HG03064 (cell line): Measurements from ENCODE around the gene KLK1.
"Not testable (repeated sequence)": the region's sequence is repeated elsewhere in the genome, so short reads cannot be mapped to it uniquely, and the experiment has no call there.

Source experiments
- ATAC-seq: cut with Tn5 transposase; IDR thresholded peaks from one replicate; pipeline ENCODE4 v1.9.1; 2021; ENCODE audit warnings: low read depth; ENCODE audit not compliant: unreplicated experiment

KLK1 gene

DNA sequence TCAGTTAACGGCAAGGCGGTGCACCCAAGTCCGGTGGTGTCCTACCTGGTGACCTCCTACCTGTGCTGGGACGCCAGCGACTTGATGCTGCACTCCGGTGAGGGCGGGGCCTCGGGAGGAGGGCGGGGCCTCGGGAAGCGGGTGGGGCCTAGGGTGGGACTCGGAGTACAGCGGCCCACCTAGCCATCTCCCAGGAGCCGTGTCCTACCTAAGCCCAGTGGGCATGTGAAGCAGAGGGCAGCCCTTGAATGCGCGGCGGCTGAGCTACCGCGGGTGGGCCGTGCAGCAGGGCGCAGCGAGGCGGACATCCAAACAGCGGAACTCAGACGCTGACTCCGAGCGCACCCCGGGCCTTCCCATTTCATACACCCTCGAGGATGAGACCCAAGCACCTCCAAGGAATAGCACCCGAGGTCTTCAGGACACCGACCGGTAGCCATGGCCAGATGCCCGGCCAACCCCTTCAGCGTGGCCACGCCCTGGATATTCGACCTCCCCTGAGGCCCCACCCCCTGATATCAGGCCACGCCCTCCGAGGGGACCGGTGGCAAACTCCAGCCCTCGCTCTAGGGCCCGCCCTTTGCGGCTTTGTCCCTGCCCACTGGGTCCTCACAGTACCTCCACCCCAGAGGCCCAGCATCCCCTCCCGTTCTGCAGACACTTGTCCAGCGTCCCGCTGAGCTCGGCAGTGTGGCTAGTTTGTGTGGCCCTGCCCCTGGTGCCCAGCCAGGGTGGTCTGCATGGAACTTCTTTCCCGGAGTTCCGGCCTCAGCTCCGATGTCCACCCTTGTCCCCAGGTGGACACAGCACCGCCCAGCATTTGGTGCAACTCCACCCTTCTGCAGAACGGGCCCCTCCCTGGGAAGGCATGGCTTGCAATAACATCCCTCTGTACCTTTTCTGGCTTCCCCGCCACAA lies 5.4 kb downstream of the KLK1 start:
- ATAC-seq = peak; percentile 57

- no peak for ATAC-seq
Observed at GRCh38 chr19:50815439-50815838, 8.1 kb downstream of the KLK1 start.

- ATAC-seq = no peak
Observed at GRCh38 chr19:50814883-50815282, 8.7 kb downstream of the KLK1 start.

GRCh38 chr19:50812474-50812873 lies 11.1 kb downstream of the KLK1 start:
- no peak for ATAC-seq

- not testable (repeated sequence) for ATAC-seq
Observed at GRCh38 chr19:50811622-50812238, 11.9 kb downstream of the KLK1 start.

- no peak for ATAC-seq
Observed at GRCh38 chr19:50808856-50809255, 14.7 kb downstream of the KLK1 start.

DNA sequence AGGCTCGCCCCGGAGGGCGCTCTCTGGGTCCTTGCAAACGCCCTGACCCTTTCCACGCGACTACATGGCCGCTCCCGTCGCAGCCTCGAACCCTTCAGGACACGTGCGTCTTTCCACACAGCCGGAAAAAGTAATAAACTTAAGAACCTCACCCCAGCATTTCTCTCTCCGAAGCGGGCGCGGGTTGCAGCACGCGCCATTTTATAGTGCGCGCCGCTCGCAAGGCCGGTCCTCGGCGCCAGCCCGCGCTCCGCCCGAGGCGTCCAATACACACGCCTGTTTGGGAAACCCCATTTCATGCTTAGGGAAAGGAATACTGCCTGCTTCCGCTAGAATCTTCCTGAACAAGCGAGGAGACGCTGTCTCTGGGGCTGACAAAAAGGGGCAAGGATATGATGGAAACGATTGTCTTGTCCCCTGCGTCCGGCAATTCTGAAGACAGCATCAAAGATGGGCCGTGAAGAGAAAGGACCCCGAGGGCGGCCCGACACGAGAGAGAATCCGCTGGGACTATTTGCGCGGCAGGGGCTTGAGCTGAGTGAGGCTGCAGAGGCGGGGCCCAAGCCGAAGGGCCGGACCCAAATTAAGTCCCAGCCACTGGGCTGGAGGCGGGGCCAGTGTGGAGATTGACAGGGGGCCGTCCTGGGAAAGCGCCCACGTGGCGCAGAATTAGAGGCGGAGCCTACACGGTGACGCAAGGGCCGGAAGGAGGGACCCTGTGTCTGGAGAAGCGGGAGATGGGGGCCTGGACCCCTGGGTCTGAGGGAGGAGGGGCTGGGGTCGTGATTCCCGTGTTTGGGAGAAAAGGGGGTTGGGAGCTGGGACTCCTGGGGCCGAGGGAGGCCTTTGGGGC lies 18.9 kb downstream of the KLK1 start:
- ATAC-seq = peak; percentile 87

DNA sequence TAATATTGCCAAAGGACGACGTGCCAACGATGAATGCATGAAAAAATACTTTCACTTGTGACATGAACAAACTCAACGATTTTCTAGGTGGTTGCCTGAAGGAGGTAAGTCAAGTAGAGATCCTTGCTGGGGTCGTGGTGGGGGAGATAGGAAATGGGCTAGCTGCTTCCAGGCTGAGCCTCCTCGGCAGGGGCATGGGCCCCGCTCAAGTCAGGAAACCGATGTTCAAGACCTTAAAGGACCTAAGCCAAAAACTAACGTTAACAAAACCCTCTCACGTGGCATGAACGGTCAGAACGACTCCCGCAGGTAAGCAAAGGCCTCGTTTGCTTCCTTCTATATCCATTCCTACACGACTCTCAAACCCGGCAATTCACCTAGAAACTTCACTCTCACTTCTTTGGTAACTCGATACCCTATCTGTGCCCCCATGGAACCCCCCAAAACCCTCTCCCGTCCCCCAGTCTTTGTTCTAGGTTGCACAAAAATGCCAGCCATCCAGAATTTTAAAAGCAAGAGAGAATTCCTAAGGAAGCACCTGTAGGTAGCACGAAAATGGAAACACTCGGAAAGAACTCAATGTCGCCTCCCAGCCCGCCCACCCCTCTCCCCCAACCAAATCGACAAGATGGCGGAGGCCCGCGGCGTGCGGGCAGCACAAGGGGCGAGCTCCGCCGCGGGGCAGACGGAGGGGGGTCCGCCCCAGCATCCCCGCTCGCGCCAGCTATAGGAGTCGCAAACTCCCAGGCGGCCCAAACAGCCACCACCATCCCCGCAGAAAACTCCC lies 19.8 kb downstream of the KLK1 start:
- ATAC-seq = peak; percentile 6

DNA sequence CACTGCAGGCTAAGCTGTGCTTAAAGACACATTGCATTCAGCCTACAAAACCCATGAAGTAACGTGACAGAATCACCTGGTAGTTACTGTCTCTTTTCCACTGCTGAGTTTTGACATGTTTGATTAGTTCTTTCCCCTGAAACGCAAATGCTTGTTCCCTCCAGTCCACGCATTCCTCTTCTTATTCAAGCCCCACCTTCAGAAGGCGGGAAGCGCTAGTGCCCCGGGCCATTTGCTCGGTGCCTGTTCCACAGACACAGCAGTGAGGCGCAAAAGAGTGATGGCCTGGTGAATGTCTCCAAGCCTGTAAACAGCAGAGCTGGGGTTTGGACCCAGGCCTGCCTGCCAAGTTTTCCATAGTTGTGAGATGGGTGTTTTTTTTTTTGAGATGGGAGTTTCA lies 22.5 kb downstream of the KLK1 start:
- ATAC-seq = no peak

DNA sequence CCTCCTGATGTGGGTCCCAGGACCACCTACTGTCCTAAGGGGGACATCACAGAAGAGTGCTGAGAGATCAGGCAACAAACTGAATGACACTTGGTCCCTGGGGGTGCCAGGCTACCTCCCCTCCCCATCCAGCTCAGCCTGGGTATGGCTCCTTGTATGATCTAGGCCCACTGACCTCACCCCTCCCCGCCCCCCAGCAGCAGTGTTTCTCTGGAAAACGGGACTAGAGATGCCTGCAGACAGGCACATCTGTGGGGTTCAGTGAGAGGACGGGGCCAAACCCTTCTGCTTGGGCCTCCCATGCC lies 24.1 kb downstream of the KLK1 start:
- no peak for ATAC-seq

- ATAC-seq = no peak
Observed at GRCh38 chr19:50798659-50799546, 24.7 kb downstream of the KLK1 start.

- no peak for ATAC-seq
Observed at GRCh38 chr19:50797781-50798658, 25.6 kb downstream of the KLK1 start.

DNA sequence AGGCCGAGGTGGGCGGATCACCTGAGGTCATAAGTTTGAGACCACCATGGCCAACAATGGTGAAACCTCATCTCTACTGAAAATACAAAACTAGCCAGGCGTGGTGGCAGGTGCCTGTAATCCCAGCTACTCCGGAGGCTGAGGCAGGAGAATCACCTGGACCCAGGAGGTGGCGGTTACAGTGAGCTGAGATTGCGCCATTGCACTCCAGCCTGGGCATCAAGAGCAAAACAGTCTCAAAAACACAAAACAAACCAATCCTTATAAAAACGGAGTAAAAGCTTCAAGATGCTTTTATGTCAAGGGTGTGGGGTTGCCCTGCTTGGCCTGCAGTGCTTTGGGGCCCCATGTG lies 26.2 kb downstream of the KLK1 start:
- no peak for ATAC-seq

DNA sequence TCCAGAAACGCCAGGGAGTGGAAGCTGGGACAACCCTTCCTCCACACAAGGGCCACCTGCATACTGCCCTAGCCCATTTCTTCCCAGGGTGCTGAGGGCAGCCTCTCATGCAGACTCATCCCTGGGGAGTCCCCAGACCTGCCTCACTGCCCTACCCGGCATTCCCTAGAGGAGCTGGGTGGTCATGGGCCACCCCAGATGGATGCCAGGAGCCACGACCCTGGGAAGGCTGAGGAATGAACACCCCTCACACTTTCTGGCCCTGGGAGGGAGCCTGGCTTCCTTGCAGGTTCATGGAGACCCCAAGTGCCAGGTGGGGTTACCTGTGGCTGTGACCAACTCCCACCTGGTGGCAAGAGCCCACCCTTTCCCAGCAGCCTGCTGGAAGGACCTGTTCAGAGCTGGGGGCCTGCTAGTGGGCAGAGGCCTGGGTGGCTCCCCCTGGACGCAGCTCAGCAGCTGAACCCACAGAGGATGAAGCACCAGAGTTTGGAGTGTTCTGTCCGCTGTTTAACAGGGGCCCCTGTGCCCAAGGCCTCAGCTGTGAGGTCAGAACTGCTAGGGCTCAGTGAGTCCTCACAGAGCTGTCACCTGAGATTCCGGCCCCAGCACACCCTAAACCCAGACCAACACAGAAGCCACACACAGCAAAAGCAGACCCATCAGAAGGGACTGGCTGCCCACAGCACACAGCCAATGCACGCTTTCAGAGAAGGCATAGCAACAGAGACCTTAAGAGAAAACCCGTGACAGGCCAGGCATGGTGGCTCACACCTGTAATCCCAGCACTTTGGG lies 26.8 kb downstream of the KLK1 start:
- ATAC-seq = no peak

- ATAC-seq = no peak
Observed at GRCh38 chr19:50796128-50796633, 27.4 kb downstream of the KLK1 start.

- no peak for ATAC-seq
Observed at GRCh38 chr19:50795664-50796073, 27.9 kb downstream of the KLK1 start.

DNA sequence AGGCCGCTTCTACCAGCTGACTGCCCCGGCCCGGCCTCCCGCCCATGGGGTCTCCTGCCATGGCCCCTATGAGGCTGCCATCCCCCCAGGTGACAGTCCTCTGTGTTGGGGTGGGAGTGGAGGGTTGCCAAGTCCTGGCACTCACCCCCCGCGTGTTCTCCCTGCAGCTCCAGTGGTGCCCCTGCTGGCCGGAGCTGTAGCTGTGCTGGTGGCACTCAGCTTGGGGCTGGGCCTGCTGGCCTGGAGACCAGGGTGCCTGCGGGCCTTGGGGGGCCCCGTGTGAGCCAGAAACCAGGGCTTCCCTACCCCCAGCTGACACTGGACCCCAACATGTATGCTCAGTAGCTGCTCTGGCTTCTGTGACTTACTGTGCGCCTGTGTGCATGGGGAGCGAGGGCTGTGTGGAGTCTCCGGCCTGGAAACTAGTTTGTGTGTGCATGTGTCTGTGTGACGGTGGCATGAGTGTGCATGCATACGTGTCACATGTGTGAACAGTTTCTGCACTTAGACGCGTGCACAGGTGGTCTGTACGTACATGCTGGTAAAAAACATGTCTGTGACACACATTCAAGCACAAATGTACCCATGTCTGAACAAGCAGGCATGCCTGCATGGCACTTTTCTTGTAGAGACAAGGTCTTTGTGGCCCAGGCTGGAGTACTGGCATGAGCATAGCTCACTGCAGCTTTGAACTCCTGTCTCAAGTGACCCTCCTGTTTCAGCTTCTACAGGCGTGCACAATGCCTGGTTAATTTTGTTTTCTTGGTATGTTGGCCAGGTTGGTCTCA lies 28.5 kb downstream of the KLK1 start:
- ATAC-seq = no peak
